Keratinocyte (primary cell): Measurements from ENCODE around the gene ELOVL5. TPM values are rescaled to one million over a fixed set of nuclear protein-coding genes. Genes with fewer than 3 reads are reported as not detected.
A peak's percentile ranks its signal among the peaks of the same experiment; 100 is the strongest.
"Not testable (repeated sequence)": the region's sequence is repeated elsewhere in the genome, so short reads cannot be mapped to it uniquely, and the experiment has no call there.

Source experiments
- DNase-seq: peaks from one replicate; pipeline ENCODE4 v3.0.0-alpha.2; 2011; ENCODE audit warnings: low read depth, missing footprints, low spot score
- FAIRE-seq: peaks from 2 replicates; lab custom pipeline; 2011; peaks lifted over from hg19 to GRCh38; lab: Jason Lieb, UNC
- H2AFZ ChIP-seq: 2 replicates; pipeline ENCODE4 v1.6.0; 2012; ENCODE audit warnings: low read length, control low read depth, inconsistent platforms; ENCODE audit not compliant: control insufficient read depth
- H3K27ac ChIP-seq: 2 replicates; pipeline ENCODE4 v1.5.1; 2011; ENCODE audit warnings: low read length; ENCODE audit not compliant: control insufficient read depth, insufficient read depth
- H3K27me3 ChIP-seq: 3 replicates; pipeline ENCODE4 v1.6.0; 2011; ENCODE audit warnings: low read length; ENCODE audit not compliant: control insufficient read depth, insufficient read depth; ENCODE audit errors: extremely low read depth
- H3K36me3 ChIP-seq, 2 experiments: 2 replicates in 1 of 2; 3 replicates in 1 of 2; pipeline ENCODE4 v1.5.1; 2011; ENCODE audit warnings: low read length in 2 of 2, mild to moderate bottlenecking in 1 of 2; ENCODE audit not compliant: control insufficient read depth in 2 of 2, insufficient read depth in 2 of 2; ENCODE audit errors: extremely low read depth in 1 of 2
- H3K4me1 ChIP-seq: 3 replicates; pipeline ENCODE4 v1.5.1; 2011; ENCODE audit warnings: low read length; ENCODE audit not compliant: control insufficient read depth, insufficient read depth; ENCODE audit errors: extremely low read depth
- H3K4me2 ChIP-seq: 3 replicates; pipeline ENCODE4 v1.6.0; 2011; ENCODE audit warnings: low read depth, low read length; ENCODE audit not compliant: control insufficient read depth, insufficient read depth; ENCODE audit errors: extremely low read depth
- H3K4me3 ChIP-seq, 3 experiments: fragments of 200-600 bp in 1 of 3; sonication (generic) in 1 of 3; 2 replicates in 2 of 3; 3 replicates in 1 of 3; pipeline ENCODE4 v1.5.1; 2011 to 2016; ENCODE audit warnings: low read length in 3 of 3, mild to moderate bottlenecking in 3 of 3, control low read depth in 2 of 3, inconsistent platforms in 1 of 3, low read depth in 1 of 3, mixed read lengths in 1 of 3, mixed run types in 1 of 3, moderate library complexity in 1 of 3; ENCODE audit not compliant: control insufficient read depth in 2 of 3, insufficient read depth in 2 of 3; ENCODE audit errors: extremely low read depth in 1 of 3
- H3K79me2 ChIP-seq: 2 replicates; pipeline ENCODE4 v1.6.0; 2012; ENCODE audit warnings: low read length; ENCODE audit not compliant: control insufficient read depth, insufficient read depth
- H3K9ac ChIP-seq: 3 replicates; pipeline ENCODE4 v1.6.0; 2011; ENCODE audit warnings: low read length; ENCODE audit not compliant: control insufficient read depth, insufficient read depth; ENCODE audit errors: extremely low read depth
- H3K9me1 ChIP-seq: 3 replicates; pipeline ENCODE4 v1.6.0; 2011; ENCODE audit warnings: low read length; ENCODE audit not compliant: control insufficient read depth, insufficient read depth; ENCODE audit errors: extremely low read depth
- H3K9me3 ChIP-seq: 2 replicates; pipeline ENCODE4 v1.5.1; 2012; ENCODE audit warnings: low read depth, low read length; ENCODE audit not compliant: control insufficient read depth
- H4K20me1 ChIP-seq: 3 replicates; pipeline ENCODE4 v1.6.0; 2011; ENCODE audit warnings: low read length; ENCODE audit not compliant: control insufficient read depth, insufficient read depth; ENCODE audit errors: extremely low read depth
- CTCF ChIP-seq, 3 experiments: IDR thresholded peaks in 1 of 3; conservative IDR thresholded peaks in 1 of 3; optimal IDR thresholded peaks in 1 of 3; 2 replicates in 2 of 3; 3 replicates in 1 of 3; pipeline versions ENCODE3 to v1.5.1; 2011; ENCODE audit warnings: low read length in 3 of 3, mild to moderate bottlenecking in 3 of 3, moderate library complexity in 2 of 3, control low read depth in 1 of 3, inconsistent platforms in 1 of 3; ENCODE audit not compliant: insufficient read depth in 2 of 3; ENCODE audit errors: extremely low read depth in 1 of 3
- EZH2 ChIP-seq: IDR thresholded peaks from one replicate; pipeline ENCODE4 v1.6.1; 2012; ENCODE audit warnings: inconsistent platforms, mild to moderate bottlenecking, low read length, moderate library complexity
- dilution Hi-C: fragments of 300-500 bp; cut with MboI; formaldehyde crosslinking; loops from one replicate; pipeline ENCODE4 v1.7.0; 2020; ENCODE audit warnings: low sequenced_read_pairs; ENCODE audit not compliant: extremely low pct_ligation_motif_present
- polyA plus RNA-seq, 5 experiments: library from polyadenylated mRNA; depleted of rRNA in 3 of 5; stranded (reverse) in 3 of 5; stranded (forward) in 1 of 5; unstranded in 1 of 5; fragments of >200 nt; gene quantifications; 1 replicate in 1 of 5; 2 replicates in 3 of 5; 3 replicates in 1 of 5; pipeline versions ENCODE4 v1.2.1 to v1.2.3, GENCODE V29; 2011 to 2012; ENCODE audit warnings: missing spikeins in 2 of 5, low read depth in 1 of 5, low replicate concordance in 1 of 5

Gene ELOVL5
- polyA plus RNA-seq, 1 donor (not counting 4 experiments of a cell fraction or from before 2014, with no cell fraction given), result 66.7 TPM

DNA sequence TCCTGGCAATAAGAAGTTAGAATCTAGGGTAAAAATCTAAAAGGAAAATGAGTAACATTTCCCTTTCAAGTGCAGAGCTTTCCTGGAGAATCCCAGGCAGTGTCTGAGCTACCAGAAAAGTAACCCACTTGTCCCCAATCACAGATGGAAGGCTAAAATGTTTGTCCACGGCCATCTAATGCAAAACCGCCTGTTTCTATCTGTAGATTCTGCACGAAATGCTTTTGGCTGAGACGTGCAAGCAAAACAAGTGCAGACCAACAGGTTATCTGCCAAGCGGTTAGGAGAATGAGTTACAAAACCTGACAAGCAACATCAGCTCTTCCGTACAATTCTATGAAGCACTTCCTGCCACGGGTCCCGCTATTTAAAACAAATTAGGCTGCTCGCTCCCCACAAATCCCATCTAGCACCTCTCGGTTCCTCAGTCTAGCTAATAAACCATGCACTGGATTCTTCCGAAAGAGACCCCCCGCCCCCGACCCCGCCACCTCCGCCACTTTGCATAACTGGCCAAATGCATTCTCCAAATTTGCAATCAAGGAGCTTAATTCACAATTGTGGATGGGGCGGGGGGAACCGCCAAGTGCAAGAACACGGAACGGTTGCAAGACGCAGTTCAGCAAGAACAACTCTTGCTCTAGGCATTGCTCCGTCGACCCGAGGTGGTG, 1.4 kb downstream of the ELOVL5 start:
- Histone ChIP-seq H2AFZ (peak overlapping the region; percentile 55), H3K27me3 (no peaks in the 10 kb centered on the region), H3K9me1 (no peaks in the 10 kb centered on the region), H4K20me1 (peaks cover 8% of the 10 kb centered on the region), H3K4me1 (peaks cover 12% of the 10 kb centered on the region), H3K4me3 (peak overlapping the region; percentile 75 to 94 (median 90)), H3K36me3 (no peaks in the 10 kb centered on the region), H3K79me2 (peaks cover 62% of the 10 kb centered on the region), H3K4me2 (peak overlapping the region; percentile 85), H3K9me3 (no peaks in the 10 kb centered on the region), H3K9ac (peak overlapping the region; percentile 83), H3K27ac (peak overlapping the region; percentile 74)
- FAIRE-seq, result no peak
- dilution Hi-C loops, result no loop called here
- no peak for DNase-seq
- TF ChIP-seq CTCF (optimal IDR thresholded peaks at IDR 0.05 in 1 of 3, IDR thresholded peaks at IDR 0.05 in 1 of 3, conservative IDR thresholded peaks at IDR 0.05 in 1 of 3; ENCODE audit: extremely low read depth in 1 of 3, insufficient read depth in 2 of 3, low read length in 3 of 3), result no peak
- TF ChIP-seq EZH2, result no peak

GRCh38 chr6:53346049-53346448, 2.7 kb downstream of the ELOVL5 start:
- H3K9me1 ChIP-seq, H4K20me1 ChIP-seq, dilution Hi-C loops, H3K4me3 ChIP-seq, H3K4me2 ChIP-seq, DNase-seq, H3K27ac ChIP-seq, FAIRE-seq, H3K9ac ChIP-seq, H3K27me3 ChIP-seq, H3K9me3 ChIP-seq, H2AFZ ChIP-seq, H3K36me3 ChIP-seq: not testable (repeated sequence)
- Histone ChIP-seq H3K79me2 (peaks cover 76% of the 10 kb centered on the region), H3K4me1 (peaks cover 12% of the 10 kb centered on the region)

- H2AFZ ChIP-seq, result no peak overlapping the region
- peaks cover 8% of the 10 kb centered on the region for H4K20me1 ChIP-seq
- H3K4me1 ChIP-seq, result peaks cover 12% of the 10 kb centered on the region
- no peak overlapping the region for H3K27ac ChIP-seq
- no peak for TF ChIP-seq CTCF (optimal IDR thresholded peaks at IDR 0.05 in 1 of 3, IDR thresholded peaks at IDR 0.05 in 1 of 3, conservative IDR thresholded peaks at IDR 0.05 in 1 of 3; ENCODE audit: extremely low read depth in 1 of 3, insufficient read depth in 2 of 3, low read length in 3 of 3)
- TF ChIP-seq EZH2, result no peak
- FAIRE-seq, result no peak
- H3K27me3 ChIP-seq, result no peaks in the 10 kb centered on the region
- dilution Hi-C loops, result no loop called here
- no peak overlapping the region for H3K4me2 ChIP-seq
- no peak overlapping the region for H3K9ac ChIP-seq
- H3K9me1 ChIP-seq, result no peaks in the 10 kb centered on the region
- no peak for DNase-seq
- peaks cover 85% of the 10 kb centered on the region for H3K79me2 ChIP-seq
- no peak overlapping the region for H3K4me3 ChIP-seq
- H3K36me3 ChIP-seq, result no peaks in the 10 kb centered on the region
- H3K9me3 ChIP-seq, result no peaks in the 10 kb centered on the region
Measured at GRCh38 chr6:53344969-53345368, 3.8 kb downstream of the ELOVL5 start.
